HepG2 (cell line): ENCODE results near the gene BAG5. TPM values are rescaled to one million over a fixed set of nuclear protein-coding genes. Genes with fewer than 3 reads are reported as not detected.
A peak's percentile ranks its signal among the peaks of the same experiment; 100 is the strongest.

Source experiments
- HINFP ChIP-seq: sonication (generic); formaldehyde crosslinking; IDR thresholded peaks from 2 replicates; pipeline ENCODE4 v1.4.0; 2020; ENCODE audit warnings: low read depth, mild to moderate bottlenecking, missing genetic modification reagents
- IKZF4 ChIP-seq: sonication (generic); formaldehyde crosslinking; IDR thresholded peaks from 2 replicates; pipeline ENCODE4 v1.5.1; 2020; ENCODE audit warnings: borderline replicate concordance, mild to moderate bottlenecking, low read depth, missing genetic modification reagents; ENCODE audit errors: not compliant biosample characterization
- NR2F6 ChIP-seq, 2 experiments: IDR thresholded peaks; 2 replicates each; pipeline ENCODE4 v1.6.1; 2016; ENCODE audit warnings: antibody characterized with exemption in 1 of 2, mild to moderate bottlenecking in 1 of 2
- PAXIP1 ChIP-seq: sonication (generic); formaldehyde crosslinking; conservative IDR thresholded peaks from 2 replicates; pipeline ENCODE4 v1.4.0; 2020; ENCODE audit warnings: mild to moderate bottlenecking, missing genetic modification reagents, moderate library complexity
- SOX6 ChIP-seq, 2 experiments: fragments of 450-650 bp in 1 of 2; sonication (generic) in 1 of 2; formaldehyde crosslinking in 1 of 2; IDR thresholded peaks; 2 replicates each; pipeline versions ENCODE4 v1.4.0 to v1.6.1; 2017 to 2020; ENCODE audit warnings: antibody characterized with exemption in 1 of 2, mild to moderate bottlenecking in 1 of 2, missing genetic modification reagents in 1 of 2
- SP2 ChIP-seq: sonication (generic); formaldehyde crosslinking; IDR thresholded peaks from 2 replicates; pipeline ENCODE4 v1.5.1; 2020; ENCODE audit warnings: mild to moderate bottlenecking, missing genetic modification reagents
- ZFP1 ChIP-seq: IDR thresholded peaks from 2 replicates; pipeline ENCODE4 v1.6.1; 2016
- ZNF441 ChIP-seq: sonication (generic); formaldehyde crosslinking; IDR thresholded peaks from 2 replicates; pipeline ENCODE4 v1.7.0; 2021; ENCODE audit warnings: missing genetic modification reagents, borderline replicate concordance
- polyA plus RNA-seq, 8 experiments: library from polyadenylated mRNA; depleted of rRNA in 3 of 8; stranded (reverse) in 7 of 8; unstranded in 1 of 8; fragments of >200 nt; fragmentation: Illumina TruSeq in 4 of 8; extraction: Trizol in 4 of 8; gene quantifications; 2 replicates each; pipeline versions ENCODE4 v1.2.1 to v1.2.3, GENCODE V29; 2011 to 2016; ENCODE audit warnings: low read depth in 4 of 8, missing spikeins in 1 of 8, mixed read lengths in 1 of 8; ENCODE audit not compliant: insufficient read depth in 1 of 8
- total RNA-seq, 5 experiments: library from RNA; depleted of rRNA; stranded (reverse); fragments of >200 nt; fragmentation: Illumina TruSeq; extraction: Trizol; gene quantifications; 2 replicates each; pipeline ENCODE4 v1.2.3, GENCODE V29; 2016; ENCODE audit warnings: low read depth in 1 of 5
- TF ChIP-seq, protein P1 (sequence below): sonication (generic); formaldehyde crosslinking; IDR thresholded peaks from 2 replicates; pipeline ENCODE4 v1.5.0; 2020; ENCODE audit warnings: mild to moderate bottlenecking, missing genetic modification reagents, borderline replicate concordance
- TF ChIP-seq, protein P2 (sequence below): sonication (generic); formaldehyde crosslinking; IDR thresholded peaks from 2 replicates; pipeline ENCODE4 v1.8.1; 2023; ENCODE audit warnings: mild to moderate bottlenecking, moderate library complexity, missing genetic modification reagents

Gene BAG5
- total and polyA plus RNA-seq, 2 of the 13 experiments (the other 11 are each of a cell fraction or from before 2014, with no cell fraction given) = 3.5 to 21.0 TPM

GRCh38 chr14:103549361-103550311 is 12.8 kb downstream of the BAG5 start (continued):
- TF ChIP-seq, protein P1, sequence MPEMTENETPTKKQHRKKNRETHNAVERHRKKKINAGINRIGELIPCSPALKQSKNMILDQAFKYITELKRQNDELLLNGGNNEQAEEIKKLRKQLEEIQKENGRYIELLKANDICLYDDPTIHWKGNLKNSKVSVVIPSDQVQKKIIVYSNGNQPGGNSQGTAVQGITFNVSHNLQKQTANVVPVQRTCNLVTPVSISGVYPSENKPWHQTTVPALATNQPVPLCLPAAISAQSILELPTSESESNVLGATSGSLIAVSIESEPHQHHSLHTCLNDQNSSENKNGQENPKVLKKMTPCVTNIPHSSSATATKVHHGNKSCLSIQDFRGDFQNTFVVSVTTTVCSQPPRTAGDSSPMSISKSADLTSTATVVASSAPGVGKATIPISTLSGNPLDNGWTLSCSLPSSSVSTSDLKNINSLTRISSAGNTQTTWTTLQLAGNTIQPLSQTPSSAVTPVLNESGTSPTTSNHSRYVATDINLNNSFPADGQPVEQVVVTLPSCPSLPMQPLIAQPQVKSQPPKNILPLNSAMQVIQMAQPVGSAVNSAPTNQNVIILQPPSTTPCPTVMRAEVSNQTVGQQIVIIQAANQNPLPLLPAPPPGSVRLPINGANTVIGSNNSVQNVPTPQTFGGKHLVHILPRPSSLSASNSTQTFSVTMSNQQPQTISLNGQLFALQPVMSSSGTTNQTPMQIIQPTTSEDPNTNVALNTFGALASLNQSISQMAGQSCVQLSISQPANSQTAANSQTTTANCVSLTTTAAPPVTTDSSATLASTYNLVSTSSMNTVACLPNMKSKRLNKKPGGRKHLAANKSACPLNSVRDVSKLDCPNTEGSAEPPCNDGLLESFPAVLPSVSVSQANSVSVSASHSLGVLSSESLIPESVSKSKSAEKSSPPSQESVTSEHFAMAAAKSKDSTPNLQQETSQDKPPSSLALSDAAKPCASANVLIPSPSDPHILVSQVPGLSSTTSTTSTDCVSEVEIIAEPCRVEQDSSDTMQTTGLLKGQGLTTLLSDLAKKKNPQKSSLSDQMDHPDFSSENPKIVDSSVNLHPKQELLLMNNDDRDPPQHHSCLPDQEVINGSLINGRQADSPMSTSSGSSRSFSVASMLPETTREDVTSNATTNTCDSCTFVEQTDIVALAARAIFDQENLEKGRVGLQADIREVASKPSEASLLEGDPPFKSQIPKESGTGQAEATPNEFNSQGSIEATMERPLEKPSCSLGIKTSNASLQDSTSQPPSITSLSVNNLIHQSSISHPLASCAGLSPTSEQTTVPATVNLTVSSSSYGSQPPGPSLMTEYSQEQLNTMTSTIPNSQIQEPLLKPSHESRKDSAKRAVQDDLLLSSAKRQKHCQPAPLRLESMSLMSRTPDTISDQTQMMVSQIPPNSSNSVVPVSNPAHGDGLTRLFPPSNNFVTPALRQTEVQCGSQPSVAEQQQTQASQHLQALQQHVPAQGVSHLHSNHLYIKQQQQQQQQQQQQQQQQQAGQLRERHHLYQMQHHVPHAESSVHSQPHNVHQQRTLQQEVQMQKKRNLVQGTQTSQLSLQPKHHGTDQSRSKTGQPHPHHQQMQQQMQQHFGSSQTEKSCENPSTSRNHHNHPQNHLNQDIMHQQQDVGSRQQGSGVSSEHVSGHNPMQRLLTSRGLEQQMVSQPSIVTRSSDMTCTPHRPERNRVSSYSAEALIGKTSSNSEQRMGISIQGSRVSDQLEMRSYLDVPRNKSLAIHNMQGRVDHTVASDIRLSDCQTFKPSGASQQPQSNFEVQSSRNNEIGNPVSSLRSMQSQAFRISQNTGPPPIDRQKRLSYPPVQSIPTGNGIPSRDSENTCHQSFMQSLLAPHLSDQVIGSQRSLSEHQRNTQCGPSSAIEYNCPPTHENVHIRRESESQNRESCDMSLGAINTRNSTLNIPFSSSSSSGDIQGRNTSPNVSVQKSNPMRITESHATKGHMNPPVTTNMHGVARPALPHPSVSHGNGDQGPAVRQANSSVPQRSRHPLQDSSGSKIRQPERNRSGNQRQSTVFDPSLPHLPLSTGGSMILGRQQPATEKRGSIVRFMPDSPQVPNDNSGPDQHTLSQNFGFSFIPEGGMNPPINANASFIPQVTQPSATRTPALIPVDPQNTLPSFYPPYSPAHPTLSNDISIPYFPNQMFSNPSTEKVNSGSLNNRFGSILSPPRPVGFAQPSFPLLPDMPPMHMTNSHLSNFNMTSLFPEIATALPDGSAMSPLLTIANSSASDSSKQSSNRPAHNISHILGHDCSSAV (CRISPR knock-in tag) = no peak
- TF ChIP-seq NR2F6 (IDR thresholded peaks at IDR 0.05) (no peak), NR2F6 (CRISPR knock-in tag; IDR thresholded peaks at IDR 0.05) (peak; percentile 37; the same call in 1 of the 2 replicates), ZNF441 (CRISPR knock-in tag) (0 out of 2 replicates have a peak, but pooled peaks have one; percentile 13), IKZF4 (CRISPR knock-in tag) (peak; percentile 29), HINFP (CRISPR knock-in tag) (0 out of 2 replicates have a peak, but pooled peaks have one; percentile 20), SOX6 (IDR thresholded peaks at IDR 0.05) (no peak), SOX6 (CRISPR knock-in tag; IDR thresholded peaks at IDR 0.05) (peak; percentile 57), PAXIP1 (peak; percentile 76; the same call in 1 of the 2 replicates), SP2 (CRISPR knock-in tag) (no peak), ZFP1 (CRISPR knock-in tag) (no peak)
- TF ChIP-seq, protein P2, sequence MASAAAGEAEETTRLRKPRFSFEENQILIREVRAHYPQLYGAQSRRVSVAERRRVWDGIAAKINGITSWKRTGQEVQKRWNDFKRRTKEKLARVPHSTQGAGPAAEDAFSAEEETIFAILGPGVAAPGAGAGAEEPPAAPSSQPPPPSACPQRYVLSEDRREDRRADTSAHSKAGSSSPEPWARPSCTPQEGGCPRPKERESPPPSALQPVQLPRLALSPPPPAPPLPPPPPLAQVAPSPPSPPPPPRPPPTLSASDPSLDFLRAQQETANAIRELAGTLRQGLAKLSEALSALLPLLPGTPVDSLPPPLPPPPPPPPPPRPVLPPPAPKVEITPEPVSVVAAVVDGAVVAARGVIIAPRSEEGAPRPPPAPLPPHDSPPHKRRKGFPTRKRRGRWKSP = no peak; the same call in 1 of the 2 replicates
